Bladder microvascular endothelial cell (primary cell): Measurements from ENCODE around the gene SCIMP. TPM values are rescaled to one million over a fixed set of nuclear protein-coding genes. Genes with fewer than 3 reads are reported as not detected.

Experiments
- total RNA-seq: library from RNA; depleted of rRNA; stranded (reverse); fragments of >200 nt; gene quantifications from 2 replicates; pipeline ENCODE4 v1.2.3, GENCODE V29; 2014

Gene SCIMP
- not detected in 2 replicates for total RNA-seq

GRCh38 chr17:5234645-5235576, at the start of gene SCIMP:
Gene SCIMP (minus strand): TSS chr17:5234860. CDS start chr17:5234755, 105 bp downstream.

DNA sequence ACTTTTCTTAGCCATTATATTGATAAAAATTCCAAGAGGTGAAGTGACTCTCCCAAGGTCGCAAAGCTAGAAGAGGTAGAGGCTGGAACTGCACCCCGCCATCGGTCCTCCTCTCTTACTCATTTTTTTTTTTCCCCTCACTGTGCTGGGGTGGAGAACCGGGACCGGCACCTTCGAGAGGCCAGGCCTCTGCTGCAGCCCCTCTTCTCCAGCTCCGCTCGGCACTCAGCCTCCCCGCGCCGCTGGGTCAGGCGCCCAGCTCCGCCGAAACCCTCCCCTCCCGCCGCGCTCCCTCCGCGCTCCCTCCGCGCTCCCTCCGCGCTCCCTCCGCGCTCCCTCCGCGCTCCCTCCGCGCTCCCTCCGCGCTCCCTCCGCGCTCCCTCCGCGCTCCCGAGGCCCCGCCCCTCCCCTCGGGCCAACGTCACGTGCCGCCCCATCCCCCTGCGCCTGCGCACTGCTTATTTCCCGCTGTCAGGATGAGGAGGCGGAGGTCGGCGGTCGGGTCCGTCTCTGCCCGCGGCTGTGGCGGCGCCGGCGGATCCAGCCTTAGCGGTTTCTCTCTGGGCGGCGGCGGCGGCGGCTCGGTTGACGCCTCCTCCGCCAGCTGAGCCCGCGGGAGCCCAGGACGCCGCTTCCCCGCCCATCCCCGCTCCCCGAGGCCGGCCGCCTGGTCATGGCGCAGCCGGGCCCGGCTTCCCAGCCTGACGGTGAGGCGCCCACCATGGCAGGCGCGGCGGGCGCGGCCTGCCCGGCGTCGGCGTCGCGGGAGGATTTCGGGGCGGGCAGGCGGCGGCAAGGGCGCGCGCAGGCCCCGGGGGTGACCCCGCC, 47.4 kb upstream of the SCIMP start, which contains the start of gene RABEP1:
RABEP1 (plus strand) TSS at position 471 of the 828 bp plus-strand sequence; CDS start at position 674, 203 bp downstream.

DNA sequence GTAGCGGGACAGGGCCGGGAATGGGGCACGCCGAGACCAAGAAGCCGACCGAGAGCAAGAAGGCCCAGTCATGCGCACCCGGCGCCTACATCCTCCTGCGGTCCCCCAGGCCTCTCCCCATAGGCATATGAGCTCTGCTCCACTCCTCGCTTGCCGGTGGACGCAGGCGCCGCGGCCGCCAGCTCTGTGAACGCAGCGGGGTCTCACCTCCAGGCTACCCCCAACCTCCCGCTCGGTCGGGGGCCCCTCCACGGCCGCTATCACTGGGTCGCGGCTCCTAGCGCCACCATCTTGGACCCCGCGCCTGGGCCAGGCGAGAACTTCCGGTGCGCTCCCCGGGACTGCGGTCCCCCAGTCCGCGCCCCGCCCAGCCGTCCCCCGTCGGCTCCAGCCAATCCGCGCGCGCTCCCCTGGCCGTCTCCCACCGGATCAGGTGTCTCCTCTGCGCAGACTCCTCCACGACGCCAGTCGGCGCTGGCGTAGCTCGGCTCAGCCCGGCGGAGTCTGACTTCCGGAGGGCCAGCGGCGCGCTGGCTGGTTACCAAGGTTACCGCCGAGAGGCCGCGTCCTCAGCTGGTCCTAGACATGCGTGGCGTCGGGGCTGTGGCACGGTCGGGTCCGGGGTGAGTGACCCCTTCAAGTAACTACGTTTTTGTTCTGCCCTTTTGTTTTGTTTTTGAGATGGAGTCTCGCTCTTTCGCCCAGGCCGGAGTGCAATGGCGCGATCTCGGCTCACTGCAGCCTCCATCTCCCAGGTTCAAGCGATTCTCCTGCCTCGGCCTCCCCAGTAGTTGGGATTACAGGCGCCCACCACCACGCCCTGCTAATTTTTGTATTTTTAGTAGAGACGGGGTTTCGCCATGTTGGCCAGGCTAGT, 42.9 kb downstream of the SCIMP start, which contains the start of gene ZNF594:
ZNF594 (minus strand) TSS at position 328 of the 877 bp plus-strand sequence. CDS start 7,612 bp downstream, outside the sequence.

Other genes starting within 250 kb of the SCIMP start
- 6.5 and 14.0 TPM in 2 replicates for gene CAMTA2, start 247.2 kb downstream of the SCIMP start, total RNA-seq
- gene INCA1, start 237.3 kb downstream of the SCIMP start, total RNA-seq = 0.25 and 0.32 TPM in 2 replicates
- gene KIF1C, start 236.9 kb downstream of the SCIMP start, total RNA-seq = 91.3 and 158 TPM in 2 replicates
- gene SLC52A1, start 199.4 kb downstream of the SCIMP start, total RNA-seq = under 0.01 and 0.19 TPM in 2 replicates
- gene ZFP3, start 156.4 kb downstream of the SCIMP start, total RNA-seq = 0.97 and 1.7 TPM in 2 replicates
- gene ZNF232, start 123.0 kb downstream of the SCIMP start, total RNA-seq = 4.0 and 5.5 TPM in 2 replicates
- not detected in 2 replicates for gene USP6, start 118.8 kb downstream of the SCIMP start, total RNA-seq
- gene ZNF594, start 43.0 kb downstream of the SCIMP start, total RNA-seq = 2.9 and 5.4 TPM in 2 replicates
- 27.8 and 54.7 TPM in 2 replicates for gene RABEP1, start 47.4 kb upstream of the SCIMP start, total RNA-seq
- gene NUP88, start 184.8 kb upstream of the SCIMP start, total RNA-seq = 90.3 and 102 TPM in 2 replicates
- 32.1 and 47.6 TPM in 2 replicates for gene RPAIN, start 185.3 kb upstream of the SCIMP start, total RNA-seq
- gene C1QBP, start 204.3 kb upstream of the SCIMP start, total RNA-seq = 217 and 235 TPM in 2 replicates
- gene DHX33, start 234.1 kb upstream of the SCIMP start, total RNA-seq = 8.3 and 19.9 TPM in 2 replicates